K562 (cell line): Measurements from ENCODE around the gene SLC34A1. TPM values are rescaled to one million over a fixed set of nuclear protein-coding genes. Genes with fewer than 3 reads are reported as not detected.

ENCODE experiments used
- CHD1 ChIP-seq: fragments of 200-600 bp; sonication (generic); IDR thresholded peaks from one replicate; pipeline ENCODE4 v1.6.1; 2012; ENCODE audit warnings: mild to moderate bottlenecking, moderate library complexity, low read length, inconsistent platforms
- FOXA3 ChIP-seq, 2 experiments: fragments of 450-650 bp in 1 of 2; sonication (generic) in 1 of 2; formaldehyde crosslinking; IDR thresholded peaks in 1 of 2; conservative IDR thresholded peaks in 1 of 2; 2 replicates each; pipeline versions ENCODE4 v1.4.0 to v1.8.0; 2020 to 2022; ENCODE audit warnings: mild to moderate bottlenecking in 2 of 2, missing genetic modification reagents in 1 of 2
- SRSF1 ChIP-seq: fragments of 200-400 bp; formaldehyde crosslinking; IDR thresholded peaks from 2 replicates; pipeline ENCODE4 v1.6.1; 2017; ENCODE audit warnings: mild to moderate bottlenecking, low read depth, low read length, moderate library complexity
- THAP12 ChIP-seq: fragments of 250-450 bp; sonication (Bioruptor Pico); IDR thresholded peaks from 2 replicates; pipeline ENCODE4 v1.9.0; 2021; ENCODE audit warnings: mild to moderate bottlenecking, inconsistent platforms
- ZNF512 ChIP-seq: IDR thresholded peaks from 2 replicates; pipeline ENCODE4 v1.6.1; 2016; ENCODE audit warnings: missing genetic modification characterization, missing compliant biosample characterization
- polyA plus RNA-seq, 8 experiments: library from polyadenylated mRNA; depleted of rRNA in 4 of 8; stranded (reverse) in 5 of 8; unstranded in 3 of 8; fragments of >200 nt; fragmentation: Nextera tagmentation in 2 of 8; fragmentation: Illumina TruSeq in 1 of 8; extraction: Ambion mirVana in 2 of 8; extraction: Trizol in 1 of 8; gene quantifications; 2 replicates each; pipeline versions ENCODE4 v1.2.1 to v1.2.3, GENCODE V29; 2011 to 2014; ENCODE audit warnings: inconsistent platforms in 1 of 8, missing spikeins in 1 of 8
- total RNA-seq, 7 experiments: library from RNA; depleted of rRNA in 6 of 7; stranded (reverse); fragments of >200 nt in 6 of 7; fragmentation: Illumina TruSeq in 2 of 7; extraction: Trizol in 2 of 7; gene quantifications; 2 replicates each; pipeline versions ENCODE4 v1.2.1 to v1.2.3, GENCODE V29; 2011 to 2021; ENCODE audit warnings: low replicate concordance in 1 of 7
- TF ChIP-seq, protein P1 (sequence below): sonication (generic); formaldehyde crosslinking; IDR thresholded peaks from 2 replicates; pipeline ENCODE4 v1.9.0; 2022; ENCODE audit warnings: mild to moderate bottlenecking, missing genetic modification reagents

The SLC34A1 gene
- total and polyA plus RNA-seq, 9 of the 15 experiments (the other 6 are each of a cell fraction or from before 2014, with no cell fraction given) = not detected

- TF ChIP-seq, protein P1, sequence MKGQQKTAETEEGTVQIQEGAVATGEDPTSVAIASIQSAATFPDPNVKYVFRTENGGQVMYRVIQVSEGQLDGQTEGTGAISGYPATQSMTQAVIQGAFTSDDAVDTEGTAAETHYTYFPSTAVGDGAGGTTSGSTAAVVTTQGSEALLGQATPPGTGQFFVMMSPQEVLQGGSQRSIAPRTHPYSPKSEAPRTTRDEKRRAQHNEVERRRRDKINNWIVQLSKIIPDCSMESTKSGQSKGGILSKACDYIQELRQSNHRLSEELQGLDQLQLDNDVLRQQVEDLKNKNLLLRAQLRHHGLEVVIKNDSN (CRISPR knock-in tag) = peak; percentile 31; the same call in 1 of the 2 replicates
- peak; percentile 67 for TF ChIP-seq CHD1
- TF ChIP-seq SRSF1 = no peak
- no peak for TF ChIP-seq THAP12 (CRISPR knock-in tag)
- no peak for TF ChIP-seq ZNF512 (tag)
- TF ChIP-seq FOXA3 (CRISPR knock-in tag; conservative IDR thresholded peaks at IDR 0.05 in 1 of 2, IDR thresholded peaks at IDR 0.05 in 1 of 2) = 0 out of 4 replicates have a peak, but pooled peaks of 1 of the 2 experiments have one; percentile 35
These were observed 33.4 kb upstream of the SLC34A1 start (continued) for GRCh38 chr5:177350776-177351391.
